ENCODE results near the gene KDM3B.

The KDM3B gene

GRCh38 chr5:138408023-138408422 lies 55.5 kb downstream of the KDM3B start:
- no peak for DNase-seq

GRCh38 chr5:138410996-138411640 lies 58.6 kb downstream of the KDM3B start:
- DNase-seq: peak; percentile 15

- DNase-seq: no peak
These were observed 66.0 kb downstream of the KDM3B start for GRCh38 chr5:138418444-138418843.

GRCh38 chr5:138425079-138425478 lies 72.6 kb downstream of the KDM3B start:
- DNase-seq: no peak

- no peak for DNase-seq
These were observed 83.5 kb downstream of the KDM3B start for GRCh38 chr5:138435943-138436342.

GRCh38 chr5:138438003-138438723 lies 85.7 kb downstream of the KDM3B start:
- no peak for DNase-seq

GRCh38 chr5:138438724-138439476 lies 86.4 kb downstream of the KDM3B start, which contains the start of gene REEP2:
Gene REEP2, plus strand, starts transcription at chr5:138439057. Its CDS starts 152 bp downstream, at chr5:138439209.
- DNase-seq: peak; percentile 51

GRCh38 chr5:138439477-138440158 lies 87.1 kb downstream of the KDM3B start:
- DNase-seq: peak; percentile 12

GRCh38 chr5:138440159-138441073 lies 87.9 kb downstream of the KDM3B start:
- DNase-seq: no peak

- DNase-seq: no peak
These were observed 88.7 kb downstream of the KDM3B start for GRCh38 chr5:138441221-138441620.

GRCh38 chr5:138444078-138444773 lies 91.7 kb downstream of the KDM3B start:
- no peak for DNase-seq

- DNase-seq: no peak
These were observed 92.5 kb downstream of the KDM3B start for GRCh38 chr5:138444774-138445546.

- DNase-seq: no peak
These were observed 93.2 kb downstream of the KDM3B start for GRCh38 chr5:138445547-138446271.

- no peak for DNase-seq
These were observed 95.6 kb downstream of the KDM3B start for GRCh38 chr5:138448070-138448469.

- peak; percentile 78 for DNase-seq
These were observed 96.3 kb downstream of the KDM3B start for GRCh38 chr5:138448481-138449398.

GRCh38 chr5:138449501-138450239 lies 97.2 kb downstream of the KDM3B start:
- peak; percentile 77 for DNase-seq

- no peak for DNase-seq
These were observed 98.5 kb downstream of the KDM3B start for GRCh38 chr5:138450971-138451370.

GRCh38 chr5:138452720-138453119 lies 100.2 kb downstream of the KDM3B start:
- no peak for DNase-seq

All from fibroblast of skin of back (primary cell).